ENCODE results near the gene RPTOR.

RPTOR gene

DNA sequence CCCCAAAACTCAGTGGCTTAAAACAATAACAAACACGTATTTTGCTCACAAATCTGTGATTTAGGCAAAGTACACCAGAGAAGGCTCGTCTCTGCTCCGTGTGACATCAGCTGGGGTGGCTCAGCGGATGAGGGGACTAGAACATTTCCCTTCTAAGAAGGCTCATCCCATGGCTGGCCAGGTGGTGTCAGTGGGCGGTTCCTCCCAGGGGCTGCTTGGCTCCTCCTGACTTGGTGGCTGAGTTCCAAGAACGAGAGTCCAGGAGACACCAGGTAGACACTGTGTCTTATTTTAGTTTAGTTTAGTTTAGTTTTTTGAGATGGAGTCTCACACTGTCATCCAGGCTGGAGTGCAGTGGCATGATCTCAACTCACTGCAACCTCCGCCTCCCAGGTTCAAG, 441.4 kb downstream of the RPTOR start:
- no peak for DNase-seq

DNA sequence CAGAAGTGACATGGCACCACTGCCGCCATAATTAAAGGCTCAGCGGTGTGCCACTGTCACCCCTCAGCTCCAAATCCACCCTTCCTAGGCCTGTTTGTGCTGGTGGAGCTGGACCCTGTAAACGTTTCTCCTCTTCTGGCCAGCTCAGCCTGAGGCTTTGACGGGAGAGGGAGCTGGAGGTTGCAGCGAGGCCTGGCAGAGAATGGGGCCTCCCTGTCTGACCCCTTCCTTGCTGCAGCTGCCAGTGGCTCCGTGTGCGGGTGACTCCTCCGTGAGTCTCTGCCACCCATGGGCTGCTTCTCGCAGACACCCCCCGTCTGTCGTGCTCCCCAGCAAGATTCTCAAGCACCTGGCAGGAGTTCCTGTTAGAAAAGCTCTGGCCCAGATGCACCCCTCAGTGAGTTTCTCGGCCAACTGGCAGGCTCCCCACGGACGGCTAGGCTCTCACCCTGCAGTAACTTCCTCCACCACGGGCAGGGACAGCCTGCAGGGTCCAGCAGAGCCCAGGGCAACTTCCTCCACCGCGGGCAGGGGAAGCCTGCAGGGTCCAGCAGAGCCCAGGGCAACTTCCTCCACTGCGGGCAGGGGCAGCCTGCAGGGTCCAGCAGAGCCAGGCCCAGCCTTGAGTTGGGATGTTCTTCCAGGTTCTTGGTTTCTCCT, 442.3 kb downstream of the RPTOR start:
- DNase-seq: no peak

- DNase-seq: no peak
Observed at GRCh38 chr17:80987941-80988461, 443.4 kb downstream of the RPTOR start.

DNA sequence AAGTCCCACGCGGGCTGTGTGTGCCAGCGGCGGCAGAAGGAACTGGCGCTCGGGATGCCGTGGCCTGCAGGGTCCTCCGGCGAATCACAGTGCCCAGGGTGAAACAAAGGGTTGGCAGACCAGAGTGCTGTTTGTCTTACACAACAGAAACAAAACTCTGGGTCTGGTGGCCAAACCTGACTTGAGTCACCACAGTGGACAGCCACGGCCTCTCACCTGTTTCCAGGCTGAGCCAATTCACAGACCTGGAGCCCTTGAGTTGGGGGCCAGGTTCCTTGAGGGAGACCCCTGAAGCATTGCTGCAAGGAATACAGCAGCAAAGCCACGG, 444.9 kb downstream of the RPTOR start:
- DNase-seq: no peak

DNA sequence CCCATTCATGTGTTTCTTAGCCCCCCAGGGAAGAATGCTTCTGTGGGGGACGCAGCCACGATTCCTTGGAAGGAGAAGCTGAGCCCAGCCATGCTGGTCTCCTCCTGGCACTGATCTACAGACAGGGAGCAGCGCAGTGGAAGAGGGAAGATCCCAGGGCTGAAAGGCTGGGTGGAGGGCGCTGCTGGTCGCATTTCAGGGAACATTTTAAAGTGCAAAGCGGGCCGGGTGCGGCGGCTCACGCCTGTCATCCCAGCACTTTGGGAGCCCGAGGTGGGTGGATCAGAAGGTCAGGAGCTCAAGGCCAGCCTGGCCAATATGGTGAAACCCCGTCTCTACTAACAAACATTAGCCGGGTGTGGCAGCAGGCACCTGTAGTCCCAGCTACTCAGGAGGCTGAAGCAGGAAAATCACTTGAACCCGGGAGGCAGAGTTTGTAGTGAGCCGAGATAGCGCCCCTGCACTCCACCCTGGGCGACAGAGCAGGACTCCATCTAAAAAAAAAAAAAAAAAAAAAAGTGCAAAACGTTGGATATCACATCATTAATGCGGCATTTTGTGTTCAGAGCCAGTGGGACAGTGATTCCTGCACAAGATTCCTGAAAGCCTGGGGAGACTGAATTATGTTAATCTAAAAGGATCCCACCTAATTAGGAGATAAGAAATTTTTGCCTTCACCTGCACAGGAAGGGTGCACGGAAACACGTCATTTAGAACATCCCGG, 446.4 kb downstream of the RPTOR start:
- no peak for DNase-seq

DNA sequence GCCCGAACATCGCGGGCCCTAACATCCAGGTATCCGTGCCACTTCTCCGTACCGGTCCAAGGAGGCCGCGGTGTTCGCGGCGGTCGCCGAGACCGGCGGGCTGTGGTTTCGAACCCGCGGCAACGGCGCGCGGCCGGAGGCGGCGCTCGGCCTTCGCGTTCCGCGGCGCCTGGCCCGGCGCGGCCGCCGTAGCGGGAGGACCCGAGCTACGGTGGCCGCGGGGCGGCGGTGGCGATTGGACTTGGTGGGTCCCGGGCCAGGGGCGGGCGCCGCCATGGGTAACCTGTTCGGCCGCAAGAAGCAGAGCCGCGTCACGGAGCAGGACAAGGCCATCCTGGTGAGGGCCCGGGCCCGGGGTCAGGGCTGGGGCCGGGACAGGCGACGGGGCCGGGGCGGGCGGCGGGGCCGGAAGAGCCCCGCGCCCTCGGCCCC, 447.0 kb downstream of the RPTOR start, which contains the start of gene CHMP6:
Gene CHMP6 (plus strand): TSS at position 197 of the 432 bp plus-strand sequence. CDS start 78 bp downstream, at position 275.
- DNase-seq: peak; percentile 83

DNA sequence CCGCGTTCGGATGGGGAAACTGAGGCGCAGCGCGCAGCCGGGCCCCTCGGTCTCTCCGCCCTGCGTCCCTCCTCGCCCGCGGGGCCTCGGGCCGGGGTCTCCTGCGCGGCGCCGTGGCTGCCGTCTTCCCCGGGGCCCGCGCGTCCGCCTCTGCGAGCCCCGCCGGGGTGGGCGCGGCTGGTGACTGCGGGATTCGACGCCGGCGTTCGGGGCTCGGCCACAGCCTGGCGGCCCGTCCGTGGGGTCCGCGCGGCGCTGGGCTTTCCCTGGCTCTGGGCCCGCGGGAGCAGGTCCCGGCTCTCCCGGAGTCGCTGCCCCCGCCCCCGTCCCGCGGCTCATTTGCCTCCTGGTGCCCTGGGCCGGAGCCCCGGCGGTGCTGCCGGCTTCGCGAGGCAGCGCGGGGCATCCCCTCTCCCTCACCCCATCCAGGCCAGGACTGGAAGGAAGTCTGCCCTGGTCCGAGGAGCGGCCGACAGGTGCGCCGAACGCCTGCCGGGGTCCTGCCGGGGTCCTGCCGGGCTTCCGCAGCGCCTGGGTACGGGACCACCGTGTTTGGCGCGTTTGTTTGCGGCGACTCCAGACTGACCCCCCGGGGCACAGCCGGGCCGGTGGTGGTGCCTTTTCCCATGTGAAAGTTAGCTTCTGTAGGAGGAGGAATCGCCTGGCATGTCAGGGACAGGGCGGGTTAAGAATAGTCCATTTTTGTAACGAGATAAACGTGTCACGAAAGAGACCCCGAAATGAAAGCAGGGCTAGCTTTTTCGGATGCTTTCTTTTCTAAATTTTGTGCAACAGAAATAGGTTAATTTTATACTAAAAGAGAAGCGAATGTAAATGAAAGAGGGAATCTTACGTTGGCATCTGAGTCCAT, 447.7 kb downstream of the RPTOR start:
- DNase-seq: peak; percentile 60

DNA sequence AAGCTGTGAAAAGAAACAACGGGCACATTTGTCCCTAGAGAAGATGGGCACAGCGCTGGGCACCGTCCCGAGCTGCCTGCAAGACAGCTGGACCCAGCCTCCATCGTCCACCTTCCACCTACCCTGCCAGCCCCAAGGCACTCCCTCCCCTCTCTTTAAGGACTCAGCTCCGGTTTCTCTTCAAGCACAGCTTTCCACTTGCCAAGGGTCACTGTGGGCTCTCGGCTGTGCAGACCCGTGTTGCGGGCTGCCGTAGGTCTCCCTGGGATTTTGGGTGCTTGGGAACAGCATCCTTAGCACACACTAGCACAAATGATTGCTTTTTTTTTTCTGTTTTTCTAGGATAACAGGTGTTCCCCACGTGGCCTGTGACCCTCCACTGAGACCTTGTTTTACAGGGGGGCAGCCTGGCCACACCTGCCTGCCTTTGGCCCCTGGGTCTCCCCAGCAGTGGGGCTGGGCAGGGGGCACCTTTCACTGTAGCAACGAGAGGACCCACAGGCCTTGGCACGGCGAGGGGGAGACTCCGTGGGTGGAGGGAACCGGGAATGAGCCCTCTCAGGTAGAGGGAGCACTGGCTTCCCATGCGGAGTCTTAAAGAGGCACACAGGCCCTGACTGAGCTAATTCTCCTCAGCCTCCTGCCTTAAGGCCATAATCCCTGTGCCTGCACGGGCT, 448.4 kb downstream of the RPTOR start:
- no peak for DNase-seq

DNA sequence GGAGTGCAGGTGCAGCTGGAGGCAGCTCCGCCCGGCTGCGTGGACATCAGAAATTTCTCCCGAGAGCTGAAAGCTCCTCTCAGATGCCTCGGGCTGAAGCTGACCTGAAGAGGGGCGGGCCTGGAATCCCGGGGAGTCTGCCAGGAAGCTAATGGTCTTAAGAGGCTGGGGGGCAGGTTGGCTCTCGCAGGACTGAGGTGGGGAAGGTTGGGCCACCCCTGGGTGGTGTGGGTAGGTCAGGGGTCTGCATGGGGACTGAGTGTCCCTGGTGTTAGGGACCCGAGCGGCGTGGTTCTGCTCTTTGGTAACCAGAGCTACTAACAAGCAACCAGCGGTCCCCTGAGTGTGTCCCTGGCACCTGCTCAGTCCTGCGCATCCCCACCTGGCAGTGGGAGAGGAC, 450.5 kb downstream of the RPTOR start:
- DNase-seq: no peak

DNA sequence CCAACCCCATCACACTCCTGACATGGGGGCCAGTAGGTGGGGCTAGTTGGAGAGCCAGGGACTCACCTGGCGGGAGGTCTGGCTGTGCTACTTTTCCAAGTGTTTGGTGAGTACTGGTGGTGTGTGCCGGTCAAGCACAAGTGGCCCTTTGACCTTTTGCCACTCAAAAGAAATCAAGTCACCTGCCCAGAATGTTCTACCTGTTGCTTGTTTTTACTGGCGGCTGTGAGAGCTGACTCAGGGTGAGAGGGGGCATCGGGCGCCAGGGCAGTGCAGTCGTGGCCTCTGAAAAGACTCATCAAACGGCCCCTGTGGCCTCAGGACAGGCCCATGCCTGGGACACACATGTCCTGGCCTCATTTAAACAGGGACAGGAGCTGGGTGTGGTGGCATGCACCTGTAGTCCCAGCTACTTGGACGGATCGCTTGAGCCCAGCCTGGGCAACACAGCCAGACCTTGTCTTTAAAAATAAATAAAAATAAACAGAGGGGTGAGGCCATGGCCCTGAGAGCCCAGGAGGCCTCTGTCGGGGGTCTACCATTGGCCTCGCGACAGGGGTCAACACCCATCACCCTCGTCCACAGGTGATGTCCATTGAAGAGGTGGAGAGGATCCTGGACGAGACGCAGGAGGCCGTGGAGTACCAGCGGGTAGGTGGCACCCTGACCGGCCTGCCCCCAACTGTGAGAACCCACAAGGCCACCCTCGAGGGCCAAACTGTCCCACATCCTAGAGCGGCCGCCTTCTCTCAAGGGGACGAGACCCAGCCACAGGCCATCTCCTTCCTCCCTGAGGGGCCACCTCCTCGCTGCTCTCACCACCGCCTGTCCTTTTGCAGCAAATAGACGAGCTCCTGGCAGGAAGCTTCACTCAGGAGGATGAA, 452.0 kb downstream of the RPTOR start:
- no peak for DNase-seq

DNA sequence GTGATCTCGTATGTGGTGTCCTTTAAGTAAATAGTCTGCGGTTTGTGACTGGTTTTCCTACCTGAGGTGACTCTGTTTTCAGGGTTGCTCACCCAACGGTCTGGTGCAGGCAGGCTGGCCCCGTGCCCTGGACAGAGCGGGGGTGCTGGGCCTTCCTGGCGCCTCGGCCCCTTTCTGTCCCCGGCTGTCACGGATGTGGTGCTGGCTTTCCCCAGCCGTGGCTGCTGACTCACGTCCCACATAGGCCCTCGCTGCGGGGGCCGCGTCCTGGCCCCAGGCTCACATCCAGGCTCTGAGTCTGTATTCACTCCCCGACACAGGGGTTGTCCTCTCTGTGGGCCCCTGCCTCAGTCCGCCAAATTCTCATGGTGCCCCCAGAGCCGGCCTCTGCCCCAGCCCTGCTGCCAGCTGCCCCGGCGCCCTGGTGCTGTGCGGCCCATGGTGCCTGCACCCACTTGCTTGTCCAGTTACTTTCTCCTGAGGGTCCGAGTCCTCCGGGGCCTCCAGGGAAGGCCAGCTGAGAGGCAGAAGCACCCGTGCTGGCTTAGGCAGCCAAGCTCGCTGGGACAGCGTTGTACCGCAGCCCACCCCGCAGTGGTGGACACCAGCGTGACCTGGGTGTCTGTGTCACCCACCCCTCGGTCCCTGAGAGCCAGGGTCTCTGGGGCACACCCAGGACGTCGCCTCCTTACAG, 452.9 kb downstream of the RPTOR start:
- no peak for DNase-seq

GRCh38 chr17:80998118-80998747, 453.6 kb downstream of the RPTOR start:
- DNase-seq: no peak

DNA sequence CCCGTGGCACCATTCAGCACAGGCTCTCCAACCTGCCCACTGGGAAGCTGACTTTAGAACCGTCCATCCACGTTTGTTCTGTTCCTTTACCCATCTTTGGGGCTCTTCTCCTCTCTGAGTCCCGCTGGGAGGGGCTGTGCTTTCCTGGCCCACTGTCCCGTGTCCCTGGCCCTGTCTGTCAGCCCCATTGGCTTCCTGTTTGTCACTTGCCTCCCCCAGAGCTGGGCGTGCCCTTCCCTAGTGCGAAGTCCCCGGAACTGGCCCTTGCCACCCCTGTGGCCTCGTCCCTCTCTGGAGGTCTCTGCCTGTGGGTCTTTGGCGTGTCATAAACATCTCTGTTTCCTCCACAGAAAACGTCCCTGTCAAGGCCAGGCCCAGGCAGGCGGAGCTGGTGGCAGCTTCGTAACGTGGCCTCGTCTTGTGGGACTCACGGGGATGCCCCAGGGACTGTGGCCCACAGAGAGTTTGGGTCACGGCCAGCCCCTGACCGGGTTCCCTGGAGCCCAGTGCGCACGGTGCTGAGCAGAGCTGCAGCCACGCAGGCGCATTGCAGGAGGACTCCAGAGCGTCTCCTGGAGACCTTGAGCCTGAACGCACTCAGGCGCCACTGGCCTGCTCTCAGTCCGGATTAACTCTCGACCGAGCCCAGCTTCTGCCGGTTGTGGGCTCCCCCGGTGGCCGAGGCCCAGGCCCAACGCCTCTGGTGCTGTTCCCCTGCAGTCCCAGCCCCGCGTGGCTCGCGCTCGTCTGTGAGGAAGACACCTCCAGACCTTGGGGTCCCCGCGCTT, 454.3 kb downstream of the RPTOR start:
- no peak for DNase-seq

GRCh38 chr17:80999536-81000333, 455.1 kb downstream of the RPTOR start:
- DNase-seq: no peak

- no peak for DNase-seq
Observed at GRCh38 chr17:81000334-81000630, 455.6 kb downstream of the RPTOR start.

- DNase-seq: no peak
Observed at GRCh38 chr17:81000631-81001357, 456.2 kb downstream of the RPTOR start.

- no peak for DNase-seq
Observed at GRCh38 chr17:81002013-81002384, 457.4 kb downstream of the RPTOR start.
